ENCODE measurements around the gene CEACAM19. TPM values are rescaled to one million over a fixed set of nuclear protein-coding genes. Genes with fewer than 3 reads are reported as not detected.

CEACAM19 gene
- total and polyA plus RNA-seq, 2 donors (not counting 3 experiments of a cell fraction or from before 2014, with no cell fraction given) = 9.9 to 14.5 TPM

DNA sequence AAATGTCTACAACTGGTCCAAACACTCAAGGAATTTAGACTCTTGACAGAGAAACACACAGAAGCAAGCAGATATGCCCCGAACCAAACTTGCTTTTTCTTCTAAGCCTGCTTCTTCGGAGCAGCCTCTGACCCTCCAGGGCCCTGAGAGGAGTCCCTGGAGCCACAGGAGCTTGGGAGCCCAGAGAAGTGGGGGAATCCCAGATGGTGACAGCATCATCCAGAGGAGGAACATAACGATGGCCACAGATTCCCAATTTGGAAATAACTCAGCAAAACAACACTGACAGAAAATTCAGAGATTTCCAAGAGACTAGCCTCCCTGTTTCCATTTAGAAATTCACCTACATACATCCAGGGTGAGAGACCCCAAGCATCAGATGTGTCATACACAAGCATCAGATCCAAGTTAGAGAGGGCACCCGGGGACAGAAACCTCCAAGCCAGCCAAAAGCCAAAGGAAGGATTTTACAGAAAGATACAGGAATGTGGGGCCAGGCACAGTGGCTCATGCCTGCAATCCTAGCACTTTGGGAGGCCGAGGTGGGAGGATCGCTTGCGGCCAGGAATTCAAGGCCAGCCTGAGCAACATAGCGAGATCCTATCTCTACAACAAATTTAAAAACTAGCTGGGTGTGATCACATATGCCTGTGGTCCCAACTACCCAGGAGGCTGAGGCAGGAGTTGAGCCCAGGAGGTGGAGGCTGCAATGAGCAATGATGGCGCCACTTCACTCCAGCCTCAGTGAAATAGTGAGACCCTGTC is 29.6 kb upstream of the CEACAM19 start:
- DNase-seq (ENCODE audit: low read depth, low spot score) = no peak
- no TSS peak for BruUV-seq (replicated peaks)
- Histone ChIP-seq H4K20me1 (replicated peaks; ENCODE audit: control insufficient read depth, extremely low read depth, insufficient read depth, low read length) (no peaks in the 10 kb centered on the region), H3K4me3 (replicated peaks in 1 of 3; ENCODE audit: insufficient read depth in 1 of 3, low read depth in 1 of 3, low read length in 3 of 3) (no peak overlapping the region), H3K9ac (replicated peaks; ENCODE audit: extremely low read depth, insufficient read depth, low read length) (no peak overlapping the region), H3K9me1 (replicated peaks; ENCODE audit: control insufficient read depth, extremely low read depth, insufficient read depth, low read length) (no peaks in the 10 kb centered on the region), H3K9me3 (replicated peaks; ENCODE audit: control insufficient read depth, insufficient read depth, low read length) (no peaks in the 10 kb centered on the region), H3K27ac (ENCODE audit: insufficient read depth, low read depth, low read length) (no peak overlapping the region), H3K79me2 (ENCODE audit: control insufficient read depth, insufficient read depth, low read length) (peaks cover 25% of the 10 kb centered on the region), H3K4me1 (ENCODE audit: control insufficient read depth, extremely low read depth, insufficient read depth, low read length) (peaks cover 21% of the 10 kb centered on the region), H2AFZ (ENCODE audit: low read depth, low read length) (no peak overlapping the region), H3K36me3 (ENCODE audit: control insufficient read depth in 2 of 2, extremely low read depth in 1 of 2, insufficient read depth in 2 of 2, low read length in 2 of 2) (peaks cover 0 to 5% of the 10 kb centered on the region in 2 experiments), H3K4me2 (ENCODE audit: insufficient read depth, low read length) (no peak overlapping the region), H3K27me3 (ENCODE audit: control insufficient read depth in 2 of 2, insufficient read depth in 2 of 2, low read length in 2 of 2) (no peaks in the 10 kb centered on the region)
- TF ChIP-seq POLR2A (IDR thresholded peaks at IDR 0.05; ENCODE audit: low read depth, low read length) (no peak), FOS (IDR thresholded peaks at IDR 0.05; ENCODE audit: borderline replicate concordance, insufficient read depth, low read length) (no peak), EZH2 (IDR thresholded peaks at IDR 0.05; ENCODE audit: borderline replicate concordance, low read depth, low read length, severe bottlenecking) (no peak), POLR2AphosphoS5 (IDR thresholded peaks at IDR 0.05; ENCODE audit: insufficient read depth, low read depth, low read length) (no peak), GATA2 (IDR thresholded peaks at IDR 0.05; ENCODE audit: insufficient read depth, insufficient read length, low read depth, low read length) (no peak), JUN (IDR thresholded peaks at IDR 0.05; ENCODE audit: borderline replicate concordance, insufficient read depth, insufficient read length, low read depth) (no peak)
- TF ChIP-seq, protein P1, sequence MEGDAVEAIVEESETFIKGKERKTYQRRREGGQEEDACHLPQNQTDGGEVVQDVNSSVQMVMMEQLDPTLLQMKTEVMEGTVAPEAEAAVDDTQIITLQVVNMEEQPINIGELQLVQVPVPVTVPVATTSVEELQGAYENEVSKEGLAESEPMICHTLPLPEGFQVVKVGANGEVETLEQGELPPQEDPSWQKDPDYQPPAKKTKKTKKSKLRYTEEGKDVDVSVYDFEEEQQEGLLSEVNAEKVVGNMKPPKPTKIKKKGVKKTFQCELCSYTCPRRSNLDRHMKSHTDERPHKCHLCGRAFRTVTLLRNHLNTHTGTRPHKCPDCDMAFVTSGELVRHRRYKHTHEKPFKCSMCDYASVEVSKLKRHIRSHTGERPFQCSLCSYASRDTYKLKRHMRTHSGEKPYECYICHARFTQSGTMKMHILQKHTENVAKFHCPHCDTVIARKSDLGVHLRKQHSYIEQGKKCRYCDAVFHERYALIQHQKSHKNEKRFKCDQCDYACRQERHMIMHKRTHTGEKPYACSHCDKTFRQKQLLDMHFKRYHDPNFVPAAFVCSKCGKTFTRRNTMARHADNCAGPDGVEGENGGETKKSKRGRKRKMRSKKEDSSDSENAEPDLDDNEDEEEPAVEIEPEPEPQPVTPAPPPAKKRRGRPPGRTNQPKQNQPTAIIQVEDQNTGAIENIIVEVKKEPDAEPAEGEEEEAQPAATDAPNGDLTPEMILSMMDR (IDR thresholded peaks at IDR 0.05; ENCODE audit: extremely low read depth in 1 of 2, insufficient read depth in 1 of 2, low read depth in 1 of 2, low read length in 2 of 2) = no peak
- TF ChIP-seq, protein P2, sequence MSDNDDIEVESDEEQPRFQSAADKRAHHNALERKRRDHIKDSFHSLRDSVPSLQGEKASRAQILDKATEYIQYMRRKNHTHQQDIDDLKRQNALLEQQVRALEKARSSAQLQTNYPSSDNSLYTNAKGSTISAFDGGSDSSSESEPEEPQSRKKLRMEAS (IDR thresholded peaks at IDR 0.05; ENCODE audit: insufficient read depth, insufficient read length) = no peak
- ChIA-PET POLR2A (no interaction called here), CTCF (interaction anchor here (0.9 to 1.2 kb wide), 4 partner anchors 15 to 71 kb away, joined by 3 to 8 read pairs (median 4); no protein-coding TSS in a partner anchor)
- dilution Hi-C loops (cut with MboI; ENCODE audit: extremely low pct_ligation_motif_present, low sequenced_read_pairs) (no loop called here), intact Hi-C loops (cut with micrococcal nuclease) (loop anchor here (2.0 kb wide), 1 partner anchor 15 kb away; no protein-coding TSS in a partner anchor)
- no peak for FAIRE-seq
